AG04450 (cell line): ENCODE measurements around the gene PAK1IP1. TPM values are rescaled to one million over a fixed set of nuclear protein-coding genes. Genes with fewer than 3 reads are reported as not detected.

Experiments
- CTCF ChIA-PET: fragments of 300-600, 350-600 bp; formaldehyde crosslinking; extraction: SDS; loops from one replicate; lab custom pipeline; 2022; ENCODE audit warnings: antibody characterized with exemption, inconsistent platforms; lab: Charles Lee
- POLR2A ChIA-PET: fragments of 350-600 bp; formaldehyde crosslinking; extraction: SDS; loops from one replicate; lab custom pipeline; 2021; ENCODE audit warnings: antibody characterized with exemption, inconsistent platforms; lab: Yijun Ruan, JAX
- DNase-seq: peaks from one replicate; pipeline ENCODE4 v3.0.0-alpha.2; 2011; ENCODE audit warnings: low read depth, low spot score
- H3K27ac ChIP-seq: one replicate; pipeline ENCODE4 v1.5.1; 2012; ENCODE audit warnings: low read depth, low read length, control low read depth
- H3K27me3 ChIP-seq: one replicate; pipeline ENCODE4 v1.6.0; 2012; ENCODE audit warnings: low read length; ENCODE audit not compliant: control insufficient read depth, insufficient read depth
- H3K4me3 ChIP-seq: 2 replicates; pipeline ENCODE4 v1.5.1; 2011; ENCODE audit warnings: mild to moderate bottlenecking, low read depth, low read length, control low read depth
- H3K9me3 ChIP-seq: 2 replicates; pipeline ENCODE4 v1.5.1; 2012; ENCODE audit warnings: low read length; ENCODE audit not compliant: control insufficient read depth, insufficient read depth
- polyA plus RNA-seq: library from polyadenylated mRNA; depleted of rRNA; stranded (reverse); fragments of >200 nt; gene quantifications from 2 replicates; pipeline ENCODE4 v1.2.3, GENCODE V29; 2011
- TF ChIP-seq, protein P1 (sequence below): IDR thresholded peaks from 2 replicates; pipeline ENCODE4 v1.5.1; 2011; ENCODE audit warnings: low read depth, low read length, control low read depth, inconsistent platforms

Gene PAK1IP1
- polyA plus RNA-seq, 1 experiment: 24.2 TPM

DNA sequence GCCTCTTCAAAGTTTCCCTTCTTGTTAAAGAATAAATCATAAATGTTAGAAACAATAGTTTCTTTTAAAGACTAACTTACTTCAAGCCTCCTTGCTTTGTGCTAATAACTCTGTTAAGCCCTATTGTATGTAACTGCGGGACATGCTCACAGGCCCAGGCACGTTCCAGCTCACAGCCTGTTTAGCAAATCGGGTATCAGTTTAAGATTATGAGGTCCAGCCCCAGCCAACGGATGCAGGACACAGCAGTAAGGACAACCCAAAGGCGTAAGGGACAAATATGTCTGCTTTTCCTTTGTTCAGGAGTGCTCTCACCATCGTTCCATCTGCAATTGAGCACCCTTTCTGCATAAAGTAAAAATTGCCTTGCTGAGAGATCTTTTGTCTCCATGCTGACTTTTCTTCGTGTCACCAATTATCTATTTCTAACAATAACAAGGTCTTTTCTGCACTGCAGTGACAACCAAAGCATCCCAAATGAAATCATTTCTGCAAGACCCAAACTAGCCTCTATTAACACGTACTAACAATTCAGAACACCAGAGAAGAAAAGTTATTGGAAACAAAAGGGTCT lies 1.7 kb upstream of the PAK1IP1 start:
- CTCF ChIA-PET: interaction anchor here (1.4 kb wide), 1 partner anchor 182 kb away, joined by 5 read pairs; no protein-coding TSS in a partner anchor
- Histone ChIP-seq H3K4me3 (peak overlapping the region; percentile 77), H3K9me3 (no peaks in the 10 kb centered on the region), H3K27ac (no peak overlapping the region), H3K27me3 (no peaks in the 10 kb centered on the region)
- TF ChIP-seq, protein P1, sequence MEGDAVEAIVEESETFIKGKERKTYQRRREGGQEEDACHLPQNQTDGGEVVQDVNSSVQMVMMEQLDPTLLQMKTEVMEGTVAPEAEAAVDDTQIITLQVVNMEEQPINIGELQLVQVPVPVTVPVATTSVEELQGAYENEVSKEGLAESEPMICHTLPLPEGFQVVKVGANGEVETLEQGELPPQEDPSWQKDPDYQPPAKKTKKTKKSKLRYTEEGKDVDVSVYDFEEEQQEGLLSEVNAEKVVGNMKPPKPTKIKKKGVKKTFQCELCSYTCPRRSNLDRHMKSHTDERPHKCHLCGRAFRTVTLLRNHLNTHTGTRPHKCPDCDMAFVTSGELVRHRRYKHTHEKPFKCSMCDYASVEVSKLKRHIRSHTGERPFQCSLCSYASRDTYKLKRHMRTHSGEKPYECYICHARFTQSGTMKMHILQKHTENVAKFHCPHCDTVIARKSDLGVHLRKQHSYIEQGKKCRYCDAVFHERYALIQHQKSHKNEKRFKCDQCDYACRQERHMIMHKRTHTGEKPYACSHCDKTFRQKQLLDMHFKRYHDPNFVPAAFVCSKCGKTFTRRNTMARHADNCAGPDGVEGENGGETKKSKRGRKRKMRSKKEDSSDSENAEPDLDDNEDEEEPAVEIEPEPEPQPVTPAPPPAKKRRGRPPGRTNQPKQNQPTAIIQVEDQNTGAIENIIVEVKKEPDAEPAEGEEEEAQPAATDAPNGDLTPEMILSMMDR: no peak
- DNase-seq: no peak
- POLR2A ChIA-PET: no interaction called here

DNA sequence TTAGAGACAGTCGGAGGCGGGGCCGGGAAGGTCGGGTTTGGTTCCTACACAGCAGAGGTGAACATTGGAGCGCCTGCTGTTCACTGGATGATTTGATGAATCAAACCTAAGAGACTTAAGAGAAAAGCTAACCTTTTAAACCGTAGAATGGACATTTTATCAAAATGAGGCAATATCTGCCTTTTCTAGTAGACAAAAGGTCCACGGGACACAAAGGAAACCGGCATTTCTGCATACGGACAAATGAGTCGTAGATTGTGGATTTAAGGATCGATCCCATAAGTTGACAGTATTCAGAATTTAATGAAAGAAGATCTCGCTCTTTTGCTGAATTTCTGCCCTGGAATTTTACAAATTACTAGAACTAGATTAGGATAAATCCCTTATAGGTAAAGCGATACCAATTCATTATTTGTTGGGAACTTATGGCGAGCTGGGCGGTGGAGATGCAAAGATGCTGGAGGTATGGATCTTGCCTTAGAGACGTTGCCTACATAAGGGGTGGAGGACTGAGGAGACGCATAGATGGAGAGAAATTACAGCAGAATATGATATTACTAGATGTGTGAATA lies 400 bp downstream of the PAK1IP1 start:
- POLR2A ChIA-PET: interaction anchor here (0.5 to 2.3 kb wide), 11 partner anchors 24 to 1142 kb away, joined by 3 to 40 read pairs (median 3); partner anchors contain the start of genes NEDD9 and TMEM14C
- no peaks in the 10 kb centered on the region for H3K27me3 ChIP-seq
- H3K4me3 ChIP-seq: peak overlapping the region; percentile 77
- no peak for DNase-seq
- H3K27ac ChIP-seq: peak overlapping the region; percentile 95
- TF ChIP-seq, protein P1: no peak
- H3K9me3 ChIP-seq: no peaks in the 10 kb centered on the region
- CTCF ChIA-PET: interaction anchor here (0.9 to 2.0 kb wide), 5 partner anchors 26 to 217 kb away, joined by 3 to 14 read pairs (median 5); no protein-coding TSS in a partner anchor

DNA sequence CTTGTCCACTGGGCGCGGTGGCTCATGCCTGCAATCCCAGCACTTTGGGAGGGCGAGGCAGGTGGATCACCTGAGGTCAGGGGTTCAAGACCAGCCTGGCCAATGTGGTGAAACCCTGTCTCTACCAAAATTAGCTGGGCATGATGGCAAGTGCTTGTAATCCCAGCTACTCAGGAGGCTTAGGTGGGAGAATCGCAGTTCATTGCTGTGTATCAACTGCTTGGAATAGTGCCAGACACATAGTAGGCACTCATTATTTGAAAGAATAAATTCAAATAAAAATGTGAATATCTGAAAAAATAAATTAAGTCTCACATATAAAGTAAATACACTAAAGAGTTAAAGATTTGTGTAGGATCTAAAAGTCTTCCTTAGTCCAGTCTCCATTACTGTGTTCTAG lies 1.9 kb downstream of the PAK1IP1 start:
- no peak overlapping the region for H3K4me3 ChIP-seq
- no peaks in the 10 kb centered on the region for H3K9me3 ChIP-seq
- TF ChIP-seq, protein P1: no peak
- ChIA-PET POLR2A (no interaction called here), CTCF (no interaction called here)
- H3K27ac ChIP-seq: no peak overlapping the region
- DNase-seq: no peak
- no peaks in the 10 kb centered on the region for H3K27me3 ChIP-seq

DNA sequence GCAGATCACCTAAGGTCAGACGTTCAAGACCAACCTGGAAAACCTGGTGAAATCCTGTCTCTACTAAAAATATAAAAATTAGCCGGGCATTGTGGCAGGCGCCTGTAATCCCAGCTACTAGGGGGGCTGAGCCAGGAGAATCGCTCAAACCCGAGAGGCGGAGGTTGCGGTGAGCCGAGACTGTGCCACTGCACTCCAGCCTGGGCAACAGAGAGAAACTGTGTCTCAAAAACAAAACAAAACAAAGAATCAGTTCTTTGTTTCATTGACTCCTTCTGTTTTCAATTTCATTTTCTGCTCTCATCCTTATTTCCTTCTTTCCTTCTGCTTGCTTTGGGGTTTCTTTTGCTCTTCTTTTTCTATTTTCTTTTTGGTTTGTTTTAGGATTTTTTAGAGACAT lies 19.2 kb downstream of the PAK1IP1 start:
- ChIA-PET POLR2A (no interaction called here), CTCF (no interaction called here)
- no peak for DNase-seq
- TF ChIP-seq, protein P1: no peak
- Histone ChIP-seq H3K27me3 (no peaks in the 10 kb centered on the region), H3K9me3 (peaks cover 6% of the 10 kb centered on the region), H3K4me3 (no peak overlapping the region), H3K27ac (no peak overlapping the region)

DNA sequence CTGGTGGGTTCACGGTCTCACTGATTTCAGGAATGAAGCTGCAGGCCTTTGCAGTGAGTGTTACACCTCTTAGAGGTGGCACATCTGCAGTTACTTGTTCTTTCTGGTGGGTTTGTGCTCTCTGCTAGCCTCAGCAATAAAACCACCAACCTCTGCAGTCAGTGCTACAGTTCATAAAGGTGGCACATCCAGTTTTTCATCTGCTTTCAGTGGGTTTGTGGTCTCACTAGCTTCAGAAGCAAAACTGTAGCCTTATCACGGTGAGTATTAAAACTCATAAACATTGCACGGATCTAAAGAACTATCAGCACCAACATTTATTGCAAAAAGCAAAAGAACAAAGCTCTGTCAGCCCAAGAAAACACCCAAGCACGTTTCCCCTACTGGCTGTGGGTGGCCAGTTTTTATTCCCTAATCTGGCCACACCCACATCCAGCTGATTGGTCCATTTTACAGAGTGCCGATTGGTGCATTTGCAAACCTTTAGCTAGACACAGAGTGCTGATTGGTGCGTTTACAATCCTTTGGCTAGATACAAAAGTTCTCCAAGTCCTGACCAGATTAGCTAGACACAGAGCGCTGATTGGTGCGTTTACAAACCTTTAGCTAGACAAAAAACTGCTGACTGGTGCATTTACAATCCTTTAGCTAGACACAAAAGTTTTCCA lies 24.7 kb downstream of the PAK1IP1 start:
- CTCF ChIA-PET: interaction anchor here (0.7 to 1.3 kb wide), 4 partner anchors 40 to 241 kb away, joined by 3 to 4 read pairs (median 3); no protein-coding TSS in a partner anchor

More for the DNA sequence above, 24.7 kb downstream of the PAK1IP1 start:
- no peak for DNase-seq
- H3K27me3 ChIP-seq: no peaks in the 10 kb centered on the region
- H3K27ac ChIP-seq: peak overlapping the region; percentile 60
- POLR2A ChIA-PET: interaction anchor here (0.7 to 1.1 kb wide), 3 partner anchors 25 to 74 kb away, joined by 3 to 4 read pairs (median 3); partner anchors contain the start of gene PAK1IP1
- peak overlapping the region; percentile 63 for H3K4me3 ChIP-seq
- H3K9me3 ChIP-seq: peaks cover 10% of the 10 kb centered on the region
- TF ChIP-seq, protein P1: no peak
